Nephron (organoid): ENCODE results near the gene BRAP.
"Not testable (repeated sequence)": the region's sequence is repeated elsewhere in the genome, so short reads cannot be mapped to it uniquely, and the experiment has no call there.

ENCODE experiments used
- H3K27ac Mint-ChIP-seq, 3 experiments: 2 replicates each; pipeline ENCODE4 v1.8.0; 2020; ENCODE audit warnings: mixed read lengths in 3 of 3, mild to moderate bottlenecking in 2 of 3, moderate library complexity in 1 of 3
- H3K27me3 Mint-ChIP-seq: 2 replicates; pipeline ENCODE4 v1.8.0; 2021; ENCODE audit warnings: low read depth, mild to moderate bottlenecking, moderate library complexity, mixed read lengths
- H3K36me3 Mint-ChIP-seq: 2 replicates; pipeline ENCODE4 v1.8.0; 2020; ENCODE audit warnings: low read depth, mixed read lengths
- H3K4me1 Mint-ChIP-seq: 2 replicates; pipeline ENCODE4 v1.8.0; 2020; ENCODE audit warnings: mixed read lengths
- H3K4me3 Mint-ChIP-seq, 3 experiments: 2 replicates each; pipeline ENCODE4 v1.8.0; 2020; ENCODE audit warnings: mild to moderate bottlenecking in 3 of 3, mixed read lengths in 3 of 3, moderate library complexity in 2 of 3
- H3K9me3 Mint-ChIP-seq: 2 replicates; pipeline ENCODE4 v1.8.0; 2020; ENCODE audit warnings: mixed read lengths
- TF ChIP-seq, protein P1 (sequence below), 3 experiments: fragments of 200-600 bp; sonication (generic); IDR thresholded peaks; one replicate each; pipeline ENCODE4 v1.5.0; 2021; ENCODE audit warnings: antibody characterized with exemption in 3 of 3; ENCODE audit not compliant: unreplicated experiment in 3 of 3

Gene BRAP

DNA sequence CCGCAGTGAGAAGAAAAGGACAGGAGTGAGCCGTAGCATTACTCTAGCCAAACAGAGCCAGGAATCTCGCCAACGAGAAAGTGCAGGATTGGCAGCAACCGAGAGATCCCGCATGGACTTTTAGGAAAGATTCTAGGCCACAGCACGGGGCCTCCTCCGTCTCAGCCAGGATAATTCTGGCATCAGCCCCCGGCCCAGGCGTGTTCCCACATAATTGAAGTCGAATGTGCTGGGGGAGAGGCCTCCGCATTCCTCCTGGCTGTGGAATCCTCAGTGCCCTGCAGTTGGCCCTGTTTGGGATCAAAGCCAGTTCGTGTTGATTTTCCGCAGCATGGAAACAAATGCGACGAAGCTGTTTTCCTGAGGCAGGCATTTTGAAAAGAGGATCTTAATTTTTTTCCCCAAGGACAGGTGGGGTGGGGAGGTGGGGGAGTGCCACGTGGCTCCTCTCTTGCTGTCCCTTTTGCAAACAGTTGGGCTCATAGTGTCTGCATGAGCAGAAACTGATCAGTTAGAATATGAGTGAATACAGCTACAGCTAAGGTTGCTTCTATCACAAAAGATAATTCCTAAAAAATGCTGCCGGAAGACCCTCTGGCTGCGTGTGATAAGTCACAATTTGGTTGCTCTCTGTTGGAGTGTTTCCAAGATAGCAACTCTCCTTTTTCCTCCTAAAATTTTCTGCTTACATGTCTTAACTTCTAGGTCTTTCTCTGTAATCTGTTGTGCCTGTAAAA, 49.4 kb downstream of the BRAP start:
- no peaks in the 10 kb centered on the region for H3K9me3 Mint-ChIP-seq
- TF ChIP-seq, protein P1, sequence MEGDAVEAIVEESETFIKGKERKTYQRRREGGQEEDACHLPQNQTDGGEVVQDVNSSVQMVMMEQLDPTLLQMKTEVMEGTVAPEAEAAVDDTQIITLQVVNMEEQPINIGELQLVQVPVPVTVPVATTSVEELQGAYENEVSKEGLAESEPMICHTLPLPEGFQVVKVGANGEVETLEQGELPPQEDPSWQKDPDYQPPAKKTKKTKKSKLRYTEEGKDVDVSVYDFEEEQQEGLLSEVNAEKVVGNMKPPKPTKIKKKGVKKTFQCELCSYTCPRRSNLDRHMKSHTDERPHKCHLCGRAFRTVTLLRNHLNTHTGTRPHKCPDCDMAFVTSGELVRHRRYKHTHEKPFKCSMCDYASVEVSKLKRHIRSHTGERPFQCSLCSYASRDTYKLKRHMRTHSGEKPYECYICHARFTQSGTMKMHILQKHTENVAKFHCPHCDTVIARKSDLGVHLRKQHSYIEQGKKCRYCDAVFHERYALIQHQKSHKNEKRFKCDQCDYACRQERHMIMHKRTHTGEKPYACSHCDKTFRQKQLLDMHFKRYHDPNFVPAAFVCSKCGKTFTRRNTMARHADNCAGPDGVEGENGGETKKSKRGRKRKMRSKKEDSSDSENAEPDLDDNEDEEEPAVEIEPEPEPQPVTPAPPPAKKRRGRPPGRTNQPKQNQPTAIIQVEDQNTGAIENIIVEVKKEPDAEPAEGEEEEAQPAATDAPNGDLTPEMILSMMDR (IDR thresholded peaks at IDR 0.05; ENCODE audit: unreplicated experiment in 3 of 3): no peak

DNA sequence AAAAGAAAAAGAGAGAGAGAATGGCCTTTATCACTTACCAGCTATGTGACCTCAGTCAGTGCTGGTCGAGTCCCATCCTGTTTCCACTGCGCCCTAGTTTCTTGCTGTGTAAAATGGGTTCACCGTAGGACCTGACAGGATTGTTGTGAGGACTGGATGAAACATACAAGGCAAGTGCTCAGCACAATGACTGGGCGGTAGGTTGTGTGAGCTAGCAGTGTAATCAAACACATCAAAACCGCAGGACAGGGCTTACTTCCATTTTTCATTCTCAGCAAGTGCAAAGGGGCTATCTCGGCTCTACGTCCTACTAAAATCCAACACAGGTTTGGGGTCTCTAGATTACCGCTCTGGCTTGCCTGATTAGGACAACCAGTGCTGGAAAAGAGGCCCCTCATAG, 50.2 kb downstream of the BRAP start:
- Mint-ChIP-seq H3K4me3 (peak overlapping the region in 2 of 3 experiments; percentile 72 to 76), H3K9me3 (no peaks in the 10 kb centered on the region), H3K27ac (peak overlapping the region; percentile 100), H3K4me1 (peaks cover 31% of the 10 kb centered on the region), H3K27me3 (no peaks in the 10 kb centered on the region), H3K36me3 (peaks cover 7% of the 10 kb centered on the region)
- TF ChIP-seq, protein P1 (IDR thresholded peaks at IDR 0.05; ENCODE audit: unreplicated experiment in 3 of 3): no peak

More for the DNA sequence above, 49.4 kb downstream of the BRAP start:
- Mint-ChIP-seq H3K4me3 (peak overlapping the region; percentile 59 to 76 (median 72)), H3K27me3 (no peaks in the 10 kb centered on the region), H3K27ac (peak overlapping the region; percentile 100), H3K36me3 (peaks cover 7% of the 10 kb centered on the region), H3K4me1 (peaks cover 31% of the 10 kb centered on the region)

DNA sequence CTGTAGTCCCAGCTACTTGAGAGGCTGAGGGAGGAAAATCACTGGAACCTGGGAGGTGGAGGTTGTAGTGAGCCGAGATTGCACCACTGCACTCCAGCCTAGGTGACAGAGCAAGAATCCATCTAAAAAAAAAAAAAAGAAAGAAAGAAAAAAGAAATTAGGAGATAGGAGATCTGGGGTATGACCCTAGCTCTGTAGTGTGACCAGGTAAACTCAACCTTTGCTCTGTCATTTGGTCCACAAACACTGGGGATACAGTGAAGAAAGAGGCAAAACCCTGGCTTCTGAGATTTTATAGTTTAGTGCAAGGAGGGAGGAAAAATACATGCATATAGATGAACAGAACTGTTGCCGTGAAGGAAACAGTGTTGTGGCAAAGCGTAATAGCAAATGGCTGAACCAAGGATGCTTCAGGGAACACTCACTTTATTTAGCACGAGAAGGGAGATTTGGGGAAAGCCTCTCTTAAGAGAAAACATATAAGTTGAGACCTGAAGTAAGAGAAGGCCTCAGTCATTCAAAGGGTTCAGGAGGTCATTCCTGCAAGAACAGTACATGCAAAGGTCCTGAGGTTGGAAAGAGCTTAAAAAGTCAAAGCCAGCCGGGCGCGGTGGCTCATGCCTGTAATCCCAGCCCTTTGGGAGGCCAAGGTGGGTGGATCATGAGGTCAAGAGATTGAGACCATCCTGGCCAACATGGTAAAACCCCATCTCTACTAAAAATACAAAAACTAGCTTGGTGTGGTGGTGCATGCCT, 57.1 kb downstream of the BRAP start:
- TF ChIP-seq, protein P1 (IDR thresholded peaks at IDR 0.05; ENCODE audit: unreplicated experiment in 3 of 3): no peak
- no peaks in the 10 kb centered on the region for H3K9me3 Mint-ChIP-seq
- H3K27ac Mint-ChIP-seq: peak overlapping the region in 1 of 3 experiments; percentile 5
- H3K4me3 Mint-ChIP-seq: no peak overlapping the region
- no peaks in the 10 kb centered on the region for H3K27me3 Mint-ChIP-seq
- H3K4me1 Mint-ChIP-seq: no peaks in the 10 kb centered on the region
- H3K36me3 Mint-ChIP-seq: peaks cover 4% of the 10 kb centered on the region

DNA sequence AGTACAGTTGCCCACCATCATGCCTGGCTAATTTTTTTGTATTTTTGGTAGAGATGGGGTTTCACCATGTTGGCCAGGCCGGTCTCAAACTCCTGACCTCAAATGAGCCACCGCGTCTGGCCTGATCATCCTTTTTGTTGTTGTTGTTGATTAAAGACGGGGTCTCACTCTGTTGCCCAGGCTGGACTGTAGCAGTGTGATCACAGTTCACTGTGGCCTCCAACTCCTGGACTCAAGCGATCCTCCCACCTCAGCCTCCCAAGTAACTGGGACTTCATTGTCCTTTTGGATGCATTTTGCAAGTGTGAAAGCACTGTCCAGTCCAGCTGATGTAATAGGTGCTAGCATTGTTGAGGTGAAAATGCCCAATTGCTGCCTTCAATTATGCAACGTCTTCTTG, 59.5 kb downstream of the BRAP start:
- peaks cover 4% of the 10 kb centered on the region for H3K36me3 Mint-ChIP-seq
- no peak overlapping the region for H3K27ac Mint-ChIP-seq
- H3K4me3 Mint-ChIP-seq: no peak overlapping the region
- H3K4me1 Mint-ChIP-seq: no peaks in the 10 kb centered on the region
- H3K27me3 Mint-ChIP-seq: no peaks in the 10 kb centered on the region
- no peaks in the 10 kb centered on the region for H3K9me3 Mint-ChIP-seq
- TF ChIP-seq, protein P1 (IDR thresholded peaks at IDR 0.05; ENCODE audit: unreplicated experiment in 3 of 3): no peak

DNA sequence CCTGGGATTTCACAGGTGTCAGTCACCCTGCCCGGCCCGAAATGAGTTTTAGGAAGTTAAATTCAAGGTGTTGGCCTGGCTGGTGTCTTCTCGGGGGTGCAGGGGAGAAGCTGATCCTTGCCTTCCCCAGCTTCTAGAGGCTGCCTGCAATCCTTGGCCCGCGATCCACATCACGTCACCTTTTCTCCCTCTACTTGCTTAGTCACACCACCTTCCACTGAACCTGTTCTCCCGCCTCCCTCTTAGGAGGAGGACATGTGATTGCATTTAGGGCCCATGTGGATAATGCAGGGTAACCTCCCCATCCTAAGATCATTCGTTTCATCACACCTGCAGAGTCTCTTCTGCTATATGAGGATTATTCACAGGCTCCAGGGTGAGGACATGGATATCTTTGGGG, 61.2 kb downstream of the BRAP start:
- H3K27me3 Mint-ChIP-seq: no peaks in the 10 kb centered on the region
- no peaks in the 10 kb centered on the region for H3K4me1 Mint-ChIP-seq
- H3K27ac Mint-ChIP-seq: no peak overlapping the region
- H3K36me3 Mint-ChIP-seq: peaks cover 4% of the 10 kb centered on the region
- TF ChIP-seq, protein P1 (IDR thresholded peaks at IDR 0.05; ENCODE audit: unreplicated experiment in 3 of 3): no peak
- no peaks in the 10 kb centered on the region for H3K9me3 Mint-ChIP-seq
- no peak overlapping the region for H3K4me3 Mint-ChIP-seq

DNA sequence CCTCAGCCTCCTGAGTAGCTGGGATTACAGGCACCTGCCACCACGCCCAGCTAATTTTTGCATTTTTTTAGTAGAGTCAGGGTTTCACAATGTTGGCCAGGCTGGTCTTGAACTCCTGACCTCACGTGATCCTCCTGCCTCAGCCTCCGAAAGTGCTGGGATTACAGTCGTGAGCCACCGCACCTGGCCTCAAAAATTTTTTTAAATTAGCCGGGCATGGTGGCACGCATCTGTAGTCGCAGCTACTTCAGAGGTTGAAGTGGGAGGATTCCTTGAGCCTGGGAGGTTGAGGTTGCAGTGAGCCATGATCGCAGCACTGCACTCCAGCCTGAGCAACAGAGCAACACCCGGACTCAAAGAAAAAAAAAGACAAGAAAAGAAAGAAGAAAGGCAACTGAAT, 67.9 kb downstream of the BRAP start:
- not testable (repeated sequence) for H3K4me1 Mint-ChIP-seq, H3K4me3 Mint-ChIP-seq, H3K27me3 Mint-ChIP-seq, H3K36me3 Mint-ChIP-seq, H3K27ac Mint-ChIP-seq, H3K9me3 Mint-ChIP-seq
